HCEC 1CT (cell line): ENCODE measurements around the gene MFGE8.

Source experiments
- DNase-seq: peaks from one replicate; pipeline ENCODE4 v3.0.0-alpha.2; 2017

Gene MFGE8

GRCh38 chr15:88871313-88871712 lies 41.9 kb downstream of the MFGE8 start:
- no peak for DNase-seq

- DNase-seq, result no peak
These were observed 46.8 kb downstream of the MFGE8 start for GRCh38 chr15:88866295-88866881.

GRCh38 chr15:88865498-88866099 lies 47.6 kb downstream of the MFGE8 start:
- no peak for DNase-seq

GRCh38 chr15:88864861-88865497 lies 48.2 kb downstream of the MFGE8 start:
- no peak for DNase-seq

GRCh38 chr15:88863412-88863811 lies 49.8 kb downstream of the MFGE8 start:
- no peak for DNase-seq

- no peak for DNase-seq
These were observed 53.0 kb downstream of the MFGE8 start for GRCh38 chr15:88860212-88860611.

GRCh38 chr15:88859550-88859949 lies 53.6 kb downstream of the MFGE8 start:
- DNase-seq, result no peak

- DNase-seq, result no peak
These were observed 54.2 kb downstream of the MFGE8 start for GRCh38 chr15:88858934-88859333.

- DNase-seq, result no peak
These were observed 60.7 kb downstream of the MFGE8 start for GRCh38 chr15:88852476-88852875.

GRCh38 chr15:88849376-88850072 lies 63.7 kb downstream of the MFGE8 start:
- no peak for DNase-seq
